NCI-H1417 (cell line): Measurements from ENCODE around the gene LRP2.
"Not testable (repeated sequence)": the region's sequence is repeated elsewhere in the genome, so short reads cannot be mapped to it uniquely, and the experiment has no call there.

Experiments used
- DNase-seq, 3 experiments: peaks; one replicate each; lab custom pipeline; 2025; lab: John Stamatoyannopoulos, UW

Gene LRP2

GRCh38 chr2:169175112-169175511 is 187.2 kb downstream of the LRP2 start:
- no peak for DNase-seq

- peak in 1 of 3 experiments; percentile 8 for DNase-seq
Measured at GRCh38 chr2:169173876-169174275, 188.5 kb downstream of the LRP2 start.

GRCh38 chr2:169172914-169173313 is 189.4 kb downstream of the LRP2 start:
- DNase-seq = no peak

- no peak for DNase-seq
Measured at GRCh38 chr2:169172151-169172735, 190.1 kb downstream of the LRP2 start.

GRCh38 chr2:169165791-169166190 is 196.5 kb downstream of the LRP2 start:
- DNase-seq = no peak

GRCh38 chr2:169164311-169164710 is 198.0 kb downstream of the LRP2 start:
- no peak for DNase-seq

GRCh38 chr2:169162613-169163012 is 199.7 kb downstream of the LRP2 start:
- no peak for DNase-seq

- DNase-seq = no peak
Measured at GRCh38 chr2:169160926-169161481, 201.3 kb downstream of the LRP2 start.

- no peak for DNase-seq
Measured at GRCh38 chr2:169159686-169160085, 202.6 kb downstream of the LRP2 start.

GRCh38 chr2:169158874-169159273 is 203.5 kb downstream of the LRP2 start:
- DNase-seq = no peak

- no peak for DNase-seq
Measured at GRCh38 chr2:169146220-169146619, 216.1 kb downstream of the LRP2 start.

GRCh38 chr2:169143998-169144397 is 218.3 kb downstream of the LRP2 start:
- DNase-seq = no peak

- peak in 2 of 3 experiments; percentile 9 to 31 for DNase-seq
Measured at GRCh38 chr2:169141713-169142352, 220.5 kb downstream of the LRP2 start.

GRCh38 chr2:169139993-169140767 is 222.2 kb downstream of the LRP2 start:
- DNase-seq = peak in 1 of 3 experiments; percentile 0

- no peak for DNase-seq
Measured at GRCh38 chr2:169139145-169139544, 223.2 kb downstream of the LRP2 start.

- no peak for DNase-seq
Measured at GRCh38 chr2:169137924-169138323, 224.4 kb downstream of the LRP2 start.

GRCh38 chr2:169136885-169137534 is 225.3 kb downstream of the LRP2 start:
- no peak for DNase-seq

GRCh38 chr2:169136428-169136827 is 225.9 kb downstream of the LRP2 start:
- not testable (repeated sequence) for DNase-seq

GRCh38 chr2:169134272-169134671 is 228.1 kb downstream of the LRP2 start:
- DNase-seq = not testable (repeated sequence)

GRCh38 chr2:169131587-169132512 is 230.5 kb downstream of the LRP2 start:
- DNase-seq = peak in 2 of 3 experiments; percentile 39 to 47

GRCh38 chr2:169129703-169130243 is 232.6 kb downstream of the LRP2 start:
- no peak for DNase-seq
